Sigmoid colon (tissue), 4 donors: ENCODE data around the gene DGCR6L.

Experiments used
- CTCF ChIP-seq, 4 experiments: fragments of 450-650 bp in 3 of 4; fragments of 200-600 bp in 1 of 4; IDR thresholded peaks; one replicate each; pipeline ENCODE4 v1.5.1; 2016 to 2019; ENCODE audit warnings: antibody characterized with exemption in 4 of 4, mild to moderate bottlenecking in 3 of 4, moderate library complexity in 2 of 4
- EP300 ChIP-seq, 4 donors: sonication (generic); formaldehyde crosslinking; IDR thresholded peaks; one replicate each; pipeline ENCODE4 v1.6.1; 2017; ENCODE audit warnings: antibody characterized with exemption in 4 of 4
- POLR2A ChIP-seq, 2 donors: fragments of 450-650 bp; IDR thresholded peaks; one replicate each; pipeline ENCODE4 v1.6.1; 2016; ENCODE audit warnings: antibody characterized with exemption in 2 of 2, mild to moderate bottlenecking in 2 of 2, moderate library complexity in 2 of 2

GRCh38 chr22:20316844-20317401 lies 2.9 kb downstream of the DGCR6L start:
- TF ChIP-seq CTCF (IDR thresholded peaks at IDR 0.05), result no peak
- TF ChIP-seq POLR2A (IDR thresholded peaks at IDR 0.05), result no peak
- no peak for TF ChIP-seq EP300 (IDR thresholded peaks at IDR 0.05)
